Adipocyte (in vitro differentiated cells): ENCODE measurements around the gene CLDN19.
A peak's percentile ranks its signal among the peaks of the same experiment; 100 is the strongest.
"Not testable (repeated sequence)": the region's sequence is repeated elsewhere in the genome, so short reads cannot be mapped to it uniquely, and the experiment has no call there.

Source experiments
- DNase-seq: peaks from one replicate; pipeline ENCODE4 v3.0.0-alpha.2; 2015; ENCODE audit warnings: low read depth
- H3K27me3 ChIP-seq: replicated peaks from 2 replicates; pipeline ENCODE4 v1.7.0; 2013; ENCODE audit warnings: mild to moderate bottlenecking, low read length, moderate library complexity; ENCODE audit not compliant: control insufficient read depth, insufficient read depth
- H3K36me3 ChIP-seq: 2 replicates; pipeline ENCODE4 v1.7.0; 2013; ENCODE audit warnings: low read length, mild to moderate bottlenecking, moderate library complexity; ENCODE audit not compliant: control insufficient read depth, insufficient read depth, severe bottlenecking
- H3K4me1 ChIP-seq: 2 replicates; pipeline ENCODE4 v1.7.0; 2013; ENCODE audit warnings: mild to moderate bottlenecking, low read length, moderate library complexity; ENCODE audit not compliant: control insufficient read depth, insufficient read depth
- H3K4me3 ChIP-seq: 2 replicates; pipeline ENCODE4 v1.7.0; 2013; ENCODE audit warnings: mild to moderate bottlenecking, low read length, moderate library complexity
- H3K9ac ChIP-seq: 2 replicates; pipeline ENCODE4 v1.7.0; 2013; ENCODE audit warnings: mild to moderate bottlenecking, low read length, moderate library complexity
- H3K9me3 ChIP-seq: 2 replicates; pipeline ENCODE4 v1.7.0; 2013; ENCODE audit warnings: mild to moderate bottlenecking, low read length, moderate library complexity; ENCODE audit not compliant: control insufficient read depth

CLDN19 gene

DNA sequence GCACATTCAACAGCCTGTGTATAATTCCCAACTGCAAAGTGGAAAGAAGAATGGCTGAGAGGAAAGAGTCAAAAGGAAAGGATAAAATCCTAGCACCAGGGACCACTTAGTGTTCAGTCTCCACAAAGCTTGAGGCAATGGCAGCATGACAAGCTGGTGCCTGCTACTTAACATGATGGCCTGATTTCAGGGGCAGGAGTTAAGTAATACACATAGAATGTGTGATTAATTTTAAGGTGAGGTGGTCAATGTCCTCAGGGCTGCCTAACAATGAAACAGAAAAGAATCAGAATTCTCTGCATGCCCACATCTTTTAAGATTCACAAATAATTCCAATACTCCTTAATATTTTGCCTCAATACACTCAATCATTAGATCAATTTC lies 17.8 kb upstream of the CLDN19 start:
- Histone ChIP-seq H3K4me1 (peaks cover 9% of the 10 kb centered on the region), H3K4me3 (no peak overlapping the region), H3K9ac (no peak overlapping the region), H3K9me3 (no peaks in the 10 kb centered on the region), H3K27me3 (no peaks in the 10 kb centered on the region), H3K36me3 (peaks cover 76% of the 10 kb centered on the region)
- no peak for DNase-seq

DNA sequence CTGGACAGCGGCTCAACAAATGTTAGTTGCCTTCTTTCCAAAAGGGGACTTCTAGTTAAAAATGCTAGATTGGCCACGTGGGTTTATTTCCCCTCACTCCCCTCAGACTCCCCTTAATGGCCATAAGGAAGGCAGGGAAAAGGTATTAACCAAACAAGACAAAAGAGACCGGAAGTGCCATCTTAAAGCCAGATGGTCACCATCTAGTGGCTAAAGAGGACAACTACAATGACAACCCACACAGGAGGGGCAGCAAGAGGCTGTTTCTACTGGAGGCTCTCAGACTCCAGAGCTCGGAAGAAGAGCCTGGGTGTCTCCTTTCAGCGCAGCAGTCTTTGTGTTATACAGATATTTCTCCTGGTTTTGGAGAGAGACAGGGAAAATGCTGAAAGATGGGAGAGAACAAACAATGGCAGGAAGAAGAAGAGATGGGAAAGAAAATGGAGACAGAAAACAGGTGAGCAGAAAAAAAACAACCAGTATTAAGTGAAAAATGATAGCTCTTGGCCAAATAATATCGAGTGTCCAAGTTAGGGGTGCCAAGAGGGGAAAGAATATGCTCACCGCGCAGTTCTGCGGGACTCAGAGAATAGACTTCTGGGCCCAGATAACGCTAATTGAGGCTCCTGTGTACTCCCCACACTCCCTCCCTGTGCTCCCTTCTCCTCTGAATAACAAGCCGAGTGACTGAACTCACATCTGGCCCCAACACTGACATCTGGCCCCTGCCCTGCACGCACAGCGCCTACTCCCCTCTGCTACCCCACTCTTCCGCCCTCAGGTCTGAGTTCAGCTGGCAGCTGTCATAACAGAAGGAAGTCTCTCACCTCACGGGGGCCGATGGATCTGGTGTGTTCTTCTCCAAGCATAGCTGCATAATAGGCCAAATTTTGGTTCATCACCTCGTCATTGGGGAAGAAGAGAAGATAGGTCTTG lies 17.2 kb upstream of the CLDN19 start:
- H3K9me3 ChIP-seq: no peaks in the 10 kb centered on the region
- H3K4me3 ChIP-seq: no peak overlapping the region
- peaks cover 79% of the 10 kb centered on the region for H3K36me3 ChIP-seq
- DNase-seq: peak; percentile 79
- H3K27me3 ChIP-seq: no peaks in the 10 kb centered on the region
- no peak overlapping the region for H3K9ac ChIP-seq
- peaks cover 9% of the 10 kb centered on the region for H3K4me1 ChIP-seq

DNA sequence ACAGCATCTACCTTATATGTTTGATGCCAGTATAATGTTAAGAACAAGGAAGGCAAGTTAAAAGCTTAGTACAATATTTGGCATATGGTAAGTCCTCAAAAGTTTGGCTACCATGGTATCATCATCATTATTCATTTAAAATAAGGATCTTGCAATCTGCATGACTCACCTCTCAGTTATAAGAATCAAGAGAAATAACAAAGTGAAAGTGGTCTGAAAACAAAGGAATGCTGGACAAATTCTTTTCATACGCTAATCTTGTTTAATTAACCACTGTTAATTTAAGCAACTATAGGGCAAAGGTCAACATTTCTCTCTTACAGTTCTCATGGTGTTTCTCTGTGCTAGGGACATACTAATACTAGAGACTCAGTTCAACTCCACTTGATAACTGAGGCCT lies 13.0 kb upstream of the CLDN19 start:
- DNase-seq: peak; percentile 61
- Histone ChIP-seq H3K4me1 (peaks cover 24% of the 10 kb centered on the region), H3K27me3 (no peaks in the 10 kb centered on the region), H3K9me3 (no peaks in the 10 kb centered on the region), H3K4me3 (peak overlapping the region; percentile 4), H3K9ac (no peak overlapping the region), H3K36me3 (peaks cover 76% of the 10 kb centered on the region)

DNA sequence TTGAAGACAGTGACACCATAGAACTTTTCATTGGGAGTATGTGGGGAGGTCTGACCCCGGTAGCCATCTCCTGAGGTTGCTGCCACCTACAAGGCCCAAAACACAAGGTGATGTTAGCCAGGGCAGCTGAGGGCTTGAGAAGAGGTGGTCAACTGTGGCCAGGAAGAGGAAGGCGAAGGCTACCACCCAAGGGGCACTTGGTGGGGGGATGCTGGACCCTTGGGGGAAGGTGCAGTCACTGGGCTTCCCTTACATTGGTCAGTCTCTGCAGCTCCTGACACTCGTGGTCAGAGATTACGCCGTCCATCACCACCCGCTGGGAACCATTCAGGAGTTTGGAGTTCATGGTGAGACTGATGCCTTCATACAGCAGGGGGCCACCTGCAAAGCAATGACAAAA lies 12.2 kb upstream of the CLDN19 start:
- peaks cover 25% of the 10 kb centered on the region for H3K4me1 ChIP-seq
- H3K36me3 ChIP-seq: peaks cover 76% of the 10 kb centered on the region
- H3K9ac ChIP-seq: no peak overlapping the region
- no peak for DNase-seq
- H3K4me3 ChIP-seq: no peak overlapping the region
- no peaks in the 10 kb centered on the region for H3K27me3 ChIP-seq
- no peaks in the 10 kb centered on the region for H3K9me3 ChIP-seq

DNA sequence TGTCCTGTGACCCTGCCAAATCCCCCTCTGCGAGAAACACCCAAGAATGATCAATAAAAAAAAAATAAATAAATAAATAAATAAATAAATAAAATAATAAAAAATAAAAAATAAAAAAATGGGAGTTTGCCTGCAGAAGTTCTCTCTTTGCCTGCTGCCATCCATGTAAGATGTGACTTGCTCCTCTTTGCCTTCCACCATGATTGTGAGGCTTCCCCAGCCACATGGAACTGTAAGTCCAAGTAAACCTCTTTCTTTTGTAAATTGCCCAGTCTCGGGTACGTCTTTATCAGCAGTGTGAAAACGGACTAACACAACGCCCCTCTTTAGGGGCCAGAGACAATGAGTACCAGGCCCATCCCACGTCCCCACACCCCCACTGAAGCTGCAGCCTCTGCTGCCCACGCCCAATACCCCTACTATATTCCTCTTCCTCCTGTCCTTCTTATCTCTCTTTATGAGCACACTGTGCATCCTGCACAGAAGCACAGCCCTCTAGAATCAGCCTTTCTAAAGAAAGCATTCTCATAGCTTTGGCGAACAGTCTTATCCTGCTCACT lies 11.6 kb upstream of the CLDN19 start:
- H3K4me3 ChIP-seq, H3K9ac ChIP-seq, H3K9me3 ChIP-seq, DNase-seq, H3K27me3 ChIP-seq: not testable (repeated sequence)
- peaks cover 25% of the 10 kb centered on the region for H3K4me1 ChIP-seq
- peaks cover 75% of the 10 kb centered on the region for H3K36me3 ChIP-seq

DNA sequence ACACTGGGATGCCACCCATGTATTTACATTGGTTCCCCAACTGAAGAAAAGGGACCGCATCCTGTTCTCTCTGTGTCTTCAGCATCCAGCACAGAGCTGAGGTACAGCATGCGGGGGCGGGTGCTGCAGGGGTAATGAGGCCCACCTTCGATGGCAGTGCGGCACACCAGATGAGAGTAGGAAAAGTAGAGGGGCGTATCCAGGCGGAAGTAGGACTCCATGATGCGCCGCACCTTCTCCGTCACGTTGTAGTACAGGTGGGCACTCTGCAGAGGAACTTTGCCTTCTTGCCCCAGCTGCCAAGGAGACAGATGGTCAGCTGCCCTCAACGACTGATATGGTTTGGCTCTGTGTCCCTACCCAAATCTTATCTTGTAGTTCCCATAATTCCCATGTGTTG lies 10.0 kb upstream of the CLDN19 start:
- H3K36me3 ChIP-seq: peaks cover 70% of the 10 kb centered on the region
- DNase-seq: no peak
- H3K9me3 ChIP-seq: no peaks in the 10 kb centered on the region
- no peaks in the 10 kb centered on the region for H3K27me3 ChIP-seq
- H3K4me3 ChIP-seq: no peak overlapping the region
- H3K9ac ChIP-seq: no peak overlapping the region
- peaks cover 25% of the 10 kb centered on the region for H3K4me1 ChIP-seq

DNA sequence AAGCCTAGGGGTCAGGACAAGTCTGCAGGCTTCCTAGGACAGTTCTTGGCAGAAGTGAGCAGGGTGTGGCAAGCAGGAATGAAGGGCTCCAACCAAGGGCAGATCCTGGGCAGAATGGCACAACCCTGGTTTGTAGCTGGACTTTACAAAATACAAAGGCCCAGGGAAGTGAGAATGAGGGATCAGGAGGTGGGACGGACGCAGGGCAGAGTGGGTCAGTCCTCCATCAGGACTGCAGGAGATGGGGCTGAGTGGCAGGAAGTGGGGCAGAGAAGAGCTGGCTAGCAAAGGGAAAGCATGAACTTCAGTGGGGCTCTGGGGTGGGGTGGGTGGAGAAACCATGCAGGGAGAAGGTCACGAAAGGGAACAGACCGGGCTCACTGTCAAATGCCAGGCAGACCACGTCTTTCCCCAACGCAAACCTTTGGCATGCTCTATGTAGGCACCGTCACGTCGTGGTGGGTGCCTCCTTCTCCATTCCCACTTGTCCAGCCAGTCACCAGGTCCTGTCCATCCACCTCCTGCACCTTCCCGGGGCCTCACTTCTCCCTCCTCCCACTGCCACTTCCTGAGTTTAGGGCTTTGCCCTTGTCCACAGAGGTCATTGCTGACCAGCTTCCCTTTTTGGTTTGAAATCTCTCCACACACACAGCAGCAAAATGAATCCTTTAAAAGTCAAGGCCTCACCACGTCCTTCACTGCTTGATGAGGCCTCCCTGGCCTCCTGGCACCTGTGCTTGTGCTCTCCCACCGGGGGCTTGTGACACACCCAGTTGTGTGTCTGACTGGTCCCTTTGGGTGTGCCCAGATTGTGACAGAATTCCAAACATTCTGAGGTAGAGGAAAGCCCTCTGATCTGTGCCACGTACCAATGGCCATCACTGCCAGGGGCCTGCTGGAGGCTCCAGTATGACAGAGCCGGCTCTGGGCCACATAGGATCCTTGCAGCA lies 8.7 kb upstream of the CLDN19 start:
- H3K36me3 ChIP-seq: peaks cover 57% of the 10 kb centered on the region
- DNase-seq: no peak
- H3K4me3 ChIP-seq: no peak overlapping the region
- no peaks in the 10 kb centered on the region for H3K9me3 ChIP-seq
- peaks cover 22% of the 10 kb centered on the region for H3K4me1 ChIP-seq
- H3K27me3 ChIP-seq: no peaks in the 10 kb centered on the region
- no peak overlapping the region for H3K9ac ChIP-seq

DNA sequence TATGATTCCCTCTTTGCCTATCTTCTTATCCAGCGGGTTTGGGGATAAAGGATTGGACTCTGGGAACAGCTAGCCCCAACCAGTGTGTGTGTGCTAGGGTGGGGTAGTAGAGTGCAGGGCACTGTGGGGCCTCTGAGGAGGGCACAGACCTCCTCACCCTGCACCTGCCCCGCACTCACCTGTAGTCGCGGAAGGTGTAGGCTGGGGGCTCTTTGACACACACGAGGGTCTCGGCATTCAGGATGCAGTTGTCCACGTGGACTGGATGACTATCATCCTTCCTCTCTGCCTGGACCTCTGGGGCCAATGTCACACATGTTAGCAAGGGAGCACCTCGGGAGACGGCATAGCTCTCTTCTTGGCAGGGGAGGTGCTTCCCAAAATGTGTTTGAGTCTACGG lies 8.0 kb upstream of the CLDN19 start:
- peaks cover 16% of the 10 kb centered on the region for H3K4me1 ChIP-seq
- H3K9me3 ChIP-seq: no peaks in the 10 kb centered on the region

DNA sequence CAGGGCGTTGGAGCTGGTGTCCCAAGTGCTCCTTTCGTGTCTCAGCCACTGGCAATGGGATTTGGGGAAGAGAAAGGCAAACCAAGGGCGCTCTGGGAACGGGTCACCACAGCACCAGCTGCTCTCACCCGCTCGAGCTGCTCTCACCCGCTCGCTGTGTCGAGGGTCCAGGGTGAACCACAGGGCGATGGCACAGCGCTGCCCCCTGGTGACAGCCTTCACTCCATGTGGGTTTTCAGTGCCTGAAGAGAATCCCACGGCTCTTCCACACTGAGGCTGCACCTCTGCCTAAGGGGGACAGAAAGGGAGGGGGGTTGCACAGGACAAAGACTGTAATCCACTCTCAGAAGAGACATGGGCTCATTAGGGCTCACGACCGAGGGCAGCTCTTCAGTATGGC lies 7.1 kb upstream of the CLDN19 start:
- H3K9ac ChIP-seq: no peak overlapping the region
- no peaks in the 10 kb centered on the region for H3K27me3 ChIP-seq
- H3K4me3 ChIP-seq: no peak overlapping the region
- peaks cover 51% of the 10 kb centered on the region for H3K36me3 ChIP-seq
- peaks cover 16% of the 10 kb centered on the region for H3K4me1 ChIP-seq
- H3K9me3 ChIP-seq: no peaks in the 10 kb centered on the region
- DNase-seq: peak; percentile 19

More for the DNA sequence above, 8.0 kb upstream of the CLDN19 start:
- Histone ChIP-seq H3K36me3 (peaks cover 57% of the 10 kb centered on the region), H3K9ac (no peak overlapping the region), H3K4me3 (no peak overlapping the region), H3K27me3 (no peaks in the 10 kb centered on the region)
- DNase-seq: no peak

DNA sequence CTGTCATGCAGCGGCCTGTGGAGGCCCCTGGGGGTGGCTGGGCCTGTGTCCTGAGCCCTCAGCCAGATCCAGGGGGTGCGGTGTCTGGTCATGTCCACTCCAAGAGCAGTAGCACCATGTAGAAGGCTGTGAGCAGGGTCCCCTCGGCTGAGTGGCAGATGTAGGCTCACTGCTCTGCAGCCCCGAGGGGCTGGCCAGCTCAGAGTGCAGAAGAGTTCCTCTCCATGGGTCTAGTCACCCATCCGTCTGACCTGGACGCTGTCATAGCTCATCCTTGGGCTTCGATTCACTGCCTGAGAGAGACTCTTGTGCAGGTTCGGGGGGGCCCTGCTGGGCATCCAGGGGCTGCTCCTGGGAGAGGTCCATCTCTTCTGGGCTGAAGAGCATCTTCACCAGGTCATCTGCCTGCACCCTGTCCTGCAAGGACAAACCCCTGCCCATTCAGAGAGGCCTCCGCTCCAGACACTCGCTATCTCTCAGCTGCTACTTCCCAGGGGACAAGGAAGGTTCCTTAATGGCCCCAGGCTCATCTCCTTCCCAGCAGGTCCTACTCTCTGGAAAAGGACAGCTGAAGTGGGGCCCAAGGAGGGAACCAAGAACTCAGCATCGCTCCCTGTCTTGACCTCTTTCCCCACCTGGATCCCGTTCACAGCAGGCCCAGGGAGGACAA lies 6.5 kb upstream of the CLDN19 start:
- no peak overlapping the region for H3K4me3 ChIP-seq
- no peak for DNase-seq
- H3K36me3 ChIP-seq: peaks cover 45% of the 10 kb centered on the region
- no peaks in the 10 kb centered on the region for H3K27me3 ChIP-seq
- H3K9ac ChIP-seq: no peak overlapping the region
- no peaks in the 10 kb centered on the region for H3K9me3 ChIP-seq
- peaks cover 16% of the 10 kb centered on the region for H3K4me1 ChIP-seq
